ENCODE results near the gene PKLR. TPM values are rescaled to one million over a fixed set of nuclear protein-coding genes. Genes with fewer than 3 reads are reported as not detected.

PKLR gene
- total and polyA plus RNA-seq, 2 of the 8 experiments (the other 6 are each of a cell fraction or from before 2014, with no cell fraction given), result 2.3 to 7.5 TPM

- TF ChIP-seq CTCF (IDR thresholded peaks at IDR 0.05; ENCODE audit: control extremely low read depth in 1 of 3, insufficient read depth in 1 of 3, low read depth in 1 of 3, low read length in 3 of 3) (peak in 2 of 3 experiments; percentile 85 to 92; a peak in 3 of 4 replicates), E2F6 (IDR thresholded peaks at IDR 0.05) (peak; percentile 73), SP1 (IDR thresholded peaks at IDR 0.05; ENCODE audit: low read depth, low read length) (peak; percentile 7; the same call in 1 of the 2 replicates), KDM5A (IDR thresholded peaks at IDR 0.05; ENCODE audit: low read length) (0 out of 2 replicates have a peak, but pooled peaks have one; percentile 50), ZNF274 (IDR thresholded peaks at IDR 0.05; ENCODE audit: borderline replicate concordance, extremely low read depth, low read length) (no peak), RNF2 (IDR thresholded peaks at IDR 0.05; ENCODE audit: borderline replicate concordance, low read depth, low read length, missing control alignments, poor library complexity, severe bottlenecking) (no peak), CREB1 (IDR thresholded peaks at IDR 0.05) (peak; percentile 41; the same call in 1 of the 2 replicates), MAX (IDR thresholded peaks at IDR 0.05) (peak; percentile 72)
Observed at GRCh38 chr1:155322953-155323728, 21.9 kb upstream of the PKLR start (continued).

Data from H1 (cell line).